GM20000 (cell line): ENCODE data around the gene PALLD.

ENCODE experiments used
- DNase-seq: peaks from one replicate; pipeline ENCODE4 v3.0.0; 2012; ENCODE audit warnings: low spot score
- TF ChIP-seq, protein P1 (sequence below): IDR thresholded peaks from 2 replicates; pipeline ENCODE4 v1.5.1; 2012; ENCODE audit warnings: mild to moderate bottlenecking, control low read depth; ENCODE audit errors: extremely low read depth, missing control alignments

PALLD gene

DNA sequence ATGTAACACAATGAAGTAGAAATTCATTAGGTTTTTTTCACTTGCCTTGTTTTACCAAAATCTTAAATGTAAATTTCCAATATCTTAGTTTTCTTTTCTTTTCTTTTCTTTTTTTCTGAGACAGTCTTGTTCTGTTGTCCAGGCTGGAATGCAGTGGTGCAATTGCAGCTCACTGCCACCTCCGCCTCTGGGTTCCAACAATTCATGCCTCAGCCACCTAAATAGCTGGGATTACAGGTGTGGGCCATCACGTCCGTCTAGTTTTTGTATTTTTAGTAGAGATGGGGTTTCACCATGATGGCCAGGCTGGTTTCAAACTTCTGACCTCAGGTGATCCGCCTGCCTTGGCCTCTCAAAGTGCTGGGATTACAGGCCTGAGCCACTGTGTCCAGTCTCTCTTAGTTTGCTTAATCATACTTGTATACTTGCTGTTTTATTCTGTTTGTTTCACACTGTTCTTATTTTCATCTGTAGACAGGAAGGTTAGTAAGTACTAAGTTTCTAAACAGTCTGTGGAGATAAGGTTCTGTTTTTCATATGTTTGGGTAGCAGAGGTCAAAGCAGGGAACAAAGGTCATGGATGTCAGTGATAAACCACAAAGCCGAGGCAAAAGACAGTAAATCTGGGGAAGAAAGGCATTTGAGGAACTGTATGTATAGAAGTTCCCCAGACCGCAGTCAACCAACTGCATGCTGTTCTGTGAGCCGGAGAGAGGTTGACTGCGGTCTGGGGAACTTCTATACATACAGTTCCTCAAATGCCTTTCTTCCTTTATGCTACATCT lies 384.2 kb downstream of the PALLD start:
- TF ChIP-seq, protein P1, sequence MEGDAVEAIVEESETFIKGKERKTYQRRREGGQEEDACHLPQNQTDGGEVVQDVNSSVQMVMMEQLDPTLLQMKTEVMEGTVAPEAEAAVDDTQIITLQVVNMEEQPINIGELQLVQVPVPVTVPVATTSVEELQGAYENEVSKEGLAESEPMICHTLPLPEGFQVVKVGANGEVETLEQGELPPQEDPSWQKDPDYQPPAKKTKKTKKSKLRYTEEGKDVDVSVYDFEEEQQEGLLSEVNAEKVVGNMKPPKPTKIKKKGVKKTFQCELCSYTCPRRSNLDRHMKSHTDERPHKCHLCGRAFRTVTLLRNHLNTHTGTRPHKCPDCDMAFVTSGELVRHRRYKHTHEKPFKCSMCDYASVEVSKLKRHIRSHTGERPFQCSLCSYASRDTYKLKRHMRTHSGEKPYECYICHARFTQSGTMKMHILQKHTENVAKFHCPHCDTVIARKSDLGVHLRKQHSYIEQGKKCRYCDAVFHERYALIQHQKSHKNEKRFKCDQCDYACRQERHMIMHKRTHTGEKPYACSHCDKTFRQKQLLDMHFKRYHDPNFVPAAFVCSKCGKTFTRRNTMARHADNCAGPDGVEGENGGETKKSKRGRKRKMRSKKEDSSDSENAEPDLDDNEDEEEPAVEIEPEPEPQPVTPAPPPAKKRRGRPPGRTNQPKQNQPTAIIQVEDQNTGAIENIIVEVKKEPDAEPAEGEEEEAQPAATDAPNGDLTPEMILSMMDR, result no peak
- DNase-seq, result peak; percentile 44

DNA sequence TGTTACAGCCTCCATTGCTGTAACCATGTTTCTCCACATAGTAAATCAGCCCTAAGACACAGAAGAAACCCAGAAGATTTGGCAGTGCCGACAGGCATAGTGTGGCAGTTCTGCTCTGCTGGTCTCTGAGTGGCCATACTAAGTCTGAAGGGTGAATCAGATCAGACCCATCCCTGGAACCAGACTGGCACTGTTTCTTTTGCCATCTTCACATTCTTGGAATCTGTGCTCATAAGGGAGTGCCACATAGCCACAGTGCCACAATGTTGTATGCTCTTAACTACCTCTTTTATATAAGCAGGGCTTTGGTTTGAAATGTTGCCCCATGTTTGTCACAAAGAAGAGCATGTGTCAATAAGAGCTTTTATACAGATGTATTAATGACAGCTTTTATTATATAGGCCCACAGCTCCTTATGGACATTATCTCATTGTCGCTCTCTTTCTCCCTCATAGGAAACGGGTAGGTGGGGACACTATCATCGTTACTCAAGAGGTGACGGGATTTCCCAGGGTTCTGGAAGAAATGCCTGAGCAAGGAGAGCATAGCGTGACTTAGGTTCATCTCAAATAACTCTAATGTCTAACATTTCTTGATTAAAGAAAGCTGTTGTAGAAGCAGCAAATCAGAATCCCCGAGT lies 385.0 kb downstream of the PALLD start:
- DNase-seq, result no peak
- TF ChIP-seq, protein P1, result no peak

DNA sequence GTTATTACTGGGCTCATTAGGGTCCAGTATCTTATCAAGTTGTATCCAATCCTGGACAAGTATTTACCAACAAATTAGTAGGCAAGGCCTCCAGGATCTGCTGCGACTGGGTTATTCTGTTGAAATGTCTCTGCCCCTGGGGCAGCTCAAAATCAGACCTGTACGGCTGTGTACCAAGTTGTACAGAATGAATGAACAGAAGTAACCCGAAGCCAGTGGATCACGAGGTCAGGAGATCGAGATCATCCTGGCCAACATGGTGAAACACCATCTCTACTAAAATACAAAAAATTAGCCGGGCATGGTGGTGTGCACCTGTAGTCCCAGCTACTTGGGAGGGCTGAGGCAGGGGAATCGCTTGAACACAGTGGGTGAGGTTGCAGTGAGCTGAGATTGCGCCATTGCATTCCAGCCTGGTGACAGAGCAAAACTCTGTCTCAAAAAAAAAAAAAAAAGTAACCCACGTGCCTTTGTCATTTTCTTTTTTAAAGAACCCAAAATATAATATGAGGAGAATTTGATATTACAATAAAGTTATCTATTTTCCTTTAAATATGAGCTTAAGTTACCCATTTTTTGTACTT lies 385.9 kb downstream of the PALLD start:
- no peak for DNase-seq
- TF ChIP-seq, protein P1, result no peak

DNA sequence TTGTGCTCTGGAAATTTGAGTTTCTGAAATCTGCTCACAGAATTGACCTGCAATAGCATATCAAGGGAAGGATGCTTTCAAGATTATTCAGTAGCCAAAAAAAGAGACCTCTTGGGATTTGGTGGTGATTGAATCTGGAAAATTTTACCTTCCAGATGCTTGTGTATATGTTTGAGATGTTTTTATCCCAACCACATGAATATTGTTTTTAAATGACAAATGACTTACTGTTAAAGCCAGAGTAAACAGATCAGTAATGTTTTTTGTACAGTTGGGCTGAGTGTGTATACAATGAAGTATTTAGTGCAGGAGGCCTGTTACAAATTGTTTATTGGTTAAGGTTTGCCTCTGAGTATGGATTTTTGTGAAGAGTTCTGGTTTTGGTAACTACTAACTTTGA lies 386.7 kb downstream of the PALLD start:
- no peak for DNase-seq
- TF ChIP-seq, protein P1, result no peak

DNA sequence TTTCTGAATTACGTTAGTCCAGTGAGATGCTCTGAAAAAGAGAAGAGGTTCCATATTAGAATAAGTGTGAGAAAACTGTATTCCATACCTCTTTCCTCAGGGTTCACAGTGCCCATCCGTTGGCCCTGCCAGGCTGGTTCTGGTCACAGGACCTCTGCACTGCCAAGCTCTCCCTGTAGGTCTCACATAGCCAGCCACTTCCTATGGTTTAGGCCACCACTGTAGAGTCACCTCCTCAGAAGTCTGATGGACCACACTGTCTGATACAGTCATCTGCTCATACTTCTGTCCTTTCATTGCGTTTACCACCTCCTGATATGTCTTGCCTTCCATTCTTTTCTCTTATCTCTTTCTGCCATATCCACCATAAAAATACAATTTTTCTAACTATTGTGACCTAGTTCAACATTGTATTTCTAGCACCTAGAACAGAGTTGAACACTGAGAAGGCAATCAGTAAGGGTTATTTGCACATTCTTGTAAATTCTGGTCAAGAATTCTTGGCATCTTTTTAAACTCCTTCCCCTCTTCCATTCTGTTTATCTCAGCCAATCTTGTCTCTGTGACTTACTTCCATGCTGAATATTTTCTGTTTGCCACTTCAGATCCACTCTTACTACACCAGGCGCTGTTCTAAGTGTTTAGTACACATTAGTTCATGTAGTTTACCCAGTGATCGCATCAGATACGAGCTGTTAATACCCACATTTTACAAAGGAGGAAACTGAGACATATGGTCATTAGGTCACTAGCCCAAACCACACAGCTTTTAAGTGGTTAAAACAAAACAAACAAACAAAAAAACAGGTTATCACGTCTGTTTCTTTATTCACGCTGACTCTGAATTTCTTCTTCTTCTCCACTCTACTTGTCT lies 387.6 kb downstream of the PALLD start:
- no peak for DNase-seq
- TF ChIP-seq, protein P1, result no peak

DNA sequence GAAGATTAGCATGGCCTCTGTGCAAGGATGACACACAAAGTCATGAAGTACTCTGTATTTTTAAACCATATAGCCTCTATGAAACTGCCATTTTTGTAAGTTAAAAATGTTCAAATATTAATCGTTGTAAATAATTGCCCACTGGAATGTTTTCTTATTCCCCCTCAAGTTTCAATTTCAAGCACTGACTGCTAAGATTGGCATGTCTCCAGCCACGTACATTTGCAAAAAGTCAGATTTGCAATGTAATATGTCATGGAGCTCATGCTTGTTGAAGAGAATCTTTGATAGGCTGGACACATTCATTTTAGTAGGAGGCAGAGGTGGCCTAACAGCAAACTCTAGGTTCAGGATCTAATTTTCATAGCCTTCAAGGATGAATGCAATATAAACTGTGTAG lies 388.5 kb downstream of the PALLD start:
- TF ChIP-seq, protein P1, result no peak
- no peak for DNase-seq
